GM12864 (cell line): ENCODE data around the gene ADIPOR2.

Experiments used
- DNase-seq: peaks from one replicate; pipeline ENCODE4 v3.0.0-alpha.2; 2011; ENCODE audit warnings: low read depth
- H3K4me3 ChIP-seq: 2 replicates; pipeline ENCODE4 v1.5.1; 2011; ENCODE audit warnings: mild to moderate bottlenecking, low read depth, low read length, control low read depth
- TF ChIP-seq, protein P1 (sequence below): IDR thresholded peaks from 2 replicates; pipeline ENCODE4 v1.5.1; 2011; ENCODE audit warnings: low read depth, mild to moderate bottlenecking, moderate library complexity, low read length, control low read depth, inconsistent platforms; ENCODE audit errors: missing control alignments

The ADIPOR2 gene

DNA sequence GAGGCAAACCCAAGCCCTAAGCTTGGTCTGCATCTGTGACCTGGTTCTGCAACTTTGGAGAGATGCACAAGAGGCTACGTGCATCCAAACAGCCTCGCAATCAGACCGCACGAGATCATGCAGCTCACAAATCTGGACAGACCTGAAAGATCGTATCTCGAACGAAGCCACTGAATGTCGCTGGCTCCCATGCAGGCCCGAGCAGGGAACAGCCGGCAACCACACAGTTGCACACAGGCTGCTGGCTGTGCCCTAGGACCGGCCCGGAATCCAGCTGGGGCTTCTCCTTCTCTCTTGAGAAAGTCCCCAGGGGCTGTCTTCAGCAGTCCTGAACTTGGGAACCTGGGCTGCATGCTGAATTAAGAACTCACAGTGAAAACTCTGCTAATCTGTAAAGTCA, 34.0 kb upstream of the ADIPOR2 start:
- no peak overlapping the region for H3K4me3 ChIP-seq
- no peak for DNase-seq
- TF ChIP-seq, protein P1, sequence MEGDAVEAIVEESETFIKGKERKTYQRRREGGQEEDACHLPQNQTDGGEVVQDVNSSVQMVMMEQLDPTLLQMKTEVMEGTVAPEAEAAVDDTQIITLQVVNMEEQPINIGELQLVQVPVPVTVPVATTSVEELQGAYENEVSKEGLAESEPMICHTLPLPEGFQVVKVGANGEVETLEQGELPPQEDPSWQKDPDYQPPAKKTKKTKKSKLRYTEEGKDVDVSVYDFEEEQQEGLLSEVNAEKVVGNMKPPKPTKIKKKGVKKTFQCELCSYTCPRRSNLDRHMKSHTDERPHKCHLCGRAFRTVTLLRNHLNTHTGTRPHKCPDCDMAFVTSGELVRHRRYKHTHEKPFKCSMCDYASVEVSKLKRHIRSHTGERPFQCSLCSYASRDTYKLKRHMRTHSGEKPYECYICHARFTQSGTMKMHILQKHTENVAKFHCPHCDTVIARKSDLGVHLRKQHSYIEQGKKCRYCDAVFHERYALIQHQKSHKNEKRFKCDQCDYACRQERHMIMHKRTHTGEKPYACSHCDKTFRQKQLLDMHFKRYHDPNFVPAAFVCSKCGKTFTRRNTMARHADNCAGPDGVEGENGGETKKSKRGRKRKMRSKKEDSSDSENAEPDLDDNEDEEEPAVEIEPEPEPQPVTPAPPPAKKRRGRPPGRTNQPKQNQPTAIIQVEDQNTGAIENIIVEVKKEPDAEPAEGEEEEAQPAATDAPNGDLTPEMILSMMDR = no peak

DNA sequence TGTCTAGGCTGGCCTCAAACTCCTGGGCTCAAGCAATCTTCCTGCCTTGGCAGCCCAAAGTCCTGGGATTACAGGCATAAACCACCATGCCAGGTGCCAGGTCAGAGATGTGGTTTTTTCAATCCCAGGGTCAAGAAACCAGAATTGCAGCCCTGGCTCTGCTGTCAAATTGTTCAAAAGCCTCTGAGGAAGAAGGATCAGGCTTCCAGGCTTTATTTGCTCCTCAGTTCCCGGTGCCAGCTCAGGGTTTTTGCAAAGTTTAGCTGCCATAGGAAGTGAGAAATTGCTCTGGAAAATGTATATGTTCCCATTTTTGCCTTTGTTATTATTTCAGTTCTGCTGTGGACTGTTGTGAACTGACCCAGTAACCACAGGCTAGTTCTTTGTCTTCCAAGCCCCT, 33.2 kb upstream of the ADIPOR2 start:
- no peak overlapping the region for H3K4me3 ChIP-seq
- no peak for DNase-seq
- TF ChIP-seq, protein P1 = no peak

DNA sequence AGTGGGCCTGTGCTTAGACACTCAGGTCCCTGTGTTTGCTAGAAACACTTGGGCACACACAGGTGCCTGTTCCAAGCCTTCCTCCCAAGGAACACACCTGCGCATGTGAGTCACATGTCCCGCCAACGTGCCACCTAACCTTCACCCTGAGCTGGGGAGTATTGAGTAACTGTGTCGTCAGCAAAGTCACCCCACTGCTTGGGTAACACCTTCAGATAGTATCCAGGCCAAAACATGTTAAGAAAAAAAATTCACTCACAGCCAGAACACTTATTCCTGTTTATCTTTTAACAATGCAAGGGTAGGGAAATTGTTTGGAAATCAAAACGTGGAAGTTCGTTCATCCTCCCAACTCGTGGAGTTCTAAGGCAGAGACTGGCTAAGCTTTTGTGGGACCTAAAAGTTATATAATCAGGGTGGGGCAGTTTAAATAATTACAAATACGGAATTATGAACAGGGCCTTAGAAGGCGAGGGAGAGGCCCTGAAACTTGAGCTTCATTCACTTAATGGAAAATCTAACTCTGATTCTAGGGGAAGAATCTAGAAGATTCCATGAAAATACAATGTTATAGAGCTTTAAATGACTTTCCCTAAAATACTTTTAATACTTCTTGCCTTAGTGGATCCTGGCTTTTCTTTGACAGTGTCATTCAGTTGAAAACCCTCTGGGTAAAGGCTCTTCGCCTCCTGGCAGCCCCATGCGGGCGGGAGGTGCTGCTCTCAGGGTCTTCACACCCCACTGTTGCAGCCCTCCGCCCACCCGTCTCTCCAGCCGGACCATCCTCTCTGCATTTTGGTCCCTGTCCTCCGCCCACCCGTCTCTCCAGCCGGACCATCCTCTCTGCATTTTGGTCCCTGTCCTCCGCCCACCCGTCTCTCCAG, 30.3 kb upstream of the ADIPOR2 start:
- no peak for DNase-seq
- TF ChIP-seq, protein P1 = no peak
- H3K4me3 ChIP-seq = no peak overlapping the region

DNA sequence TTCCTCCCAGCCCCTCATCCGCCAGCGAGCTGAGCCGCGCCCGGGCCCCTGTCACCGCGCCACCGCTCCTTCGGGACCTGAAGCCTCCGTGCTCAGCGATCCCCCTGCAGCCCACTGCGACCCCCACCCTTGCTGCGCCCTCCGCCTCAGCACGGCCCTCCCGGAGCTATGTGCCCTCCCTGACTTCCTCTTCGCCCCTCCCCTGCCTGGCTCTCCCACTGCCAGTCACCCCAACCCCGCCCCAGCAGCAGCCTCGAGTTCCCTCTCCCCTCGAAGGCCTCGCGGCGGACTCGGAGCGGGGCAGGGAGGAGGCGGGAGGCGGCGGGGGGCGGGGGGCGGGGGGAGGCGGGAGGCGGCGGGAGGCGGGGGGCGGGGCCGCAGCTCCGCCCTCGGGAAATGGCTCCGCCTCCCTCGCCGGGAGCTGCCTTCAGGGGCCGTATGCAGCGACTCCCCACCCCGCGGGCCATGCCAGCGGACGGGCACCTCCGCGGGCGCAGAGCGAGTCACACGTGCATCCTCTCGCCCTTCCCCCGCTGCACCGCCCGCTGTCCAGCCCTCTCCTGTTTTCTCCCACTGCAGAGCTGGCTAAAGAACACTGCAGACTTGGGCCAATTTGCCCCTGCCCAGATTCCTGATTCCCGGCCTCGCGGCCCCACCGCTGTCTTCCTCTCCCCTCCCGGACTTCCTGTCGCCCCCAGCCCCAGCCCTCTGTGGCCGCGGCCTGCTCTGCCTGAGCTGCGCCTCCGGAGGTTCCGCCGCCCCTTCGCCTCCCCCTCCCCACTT, 29.1 kb upstream of the ADIPOR2 start:
- H3K4me3 ChIP-seq = peak overlapping the region; percentile 43
- TF ChIP-seq, protein P1 = no peak
- peak; percentile 25 for DNase-seq

DNA sequence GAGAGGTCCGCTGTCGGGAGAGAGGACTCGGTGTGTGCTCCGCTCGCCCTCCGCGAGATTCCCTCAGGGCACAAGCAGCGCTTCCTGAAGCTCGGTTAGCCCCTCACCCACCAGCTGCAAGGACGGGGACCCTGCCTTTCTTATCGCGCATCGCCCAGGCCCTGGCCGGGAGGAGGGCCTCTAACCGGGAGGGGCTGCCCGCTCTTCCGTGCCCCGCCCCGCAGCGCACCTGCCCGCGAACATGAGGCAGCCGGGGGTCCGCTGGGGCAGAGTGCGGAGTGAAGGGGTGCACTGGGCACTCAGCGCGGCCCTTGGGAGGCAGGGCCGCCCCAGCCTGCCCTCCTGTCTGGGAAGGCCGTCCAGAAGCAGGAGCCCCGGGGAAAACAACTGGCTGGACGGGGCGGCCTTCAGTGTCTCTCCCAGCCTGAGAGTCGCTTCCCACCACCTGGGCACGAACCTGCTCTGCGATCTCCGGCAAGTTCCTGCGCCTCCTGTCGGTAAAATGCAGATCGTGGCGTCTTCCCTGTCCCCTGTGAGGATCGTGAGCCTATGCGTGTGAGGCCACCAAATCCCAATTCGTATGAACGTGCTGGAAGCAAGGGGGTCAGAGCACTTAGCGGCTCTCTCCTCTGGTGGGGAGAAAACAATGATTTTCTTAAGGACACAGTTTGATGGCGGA, 28.0 kb upstream of the ADIPOR2 start:
- no peak for DNase-seq
- H3K4me3 ChIP-seq = no peak overlapping the region

DNA sequence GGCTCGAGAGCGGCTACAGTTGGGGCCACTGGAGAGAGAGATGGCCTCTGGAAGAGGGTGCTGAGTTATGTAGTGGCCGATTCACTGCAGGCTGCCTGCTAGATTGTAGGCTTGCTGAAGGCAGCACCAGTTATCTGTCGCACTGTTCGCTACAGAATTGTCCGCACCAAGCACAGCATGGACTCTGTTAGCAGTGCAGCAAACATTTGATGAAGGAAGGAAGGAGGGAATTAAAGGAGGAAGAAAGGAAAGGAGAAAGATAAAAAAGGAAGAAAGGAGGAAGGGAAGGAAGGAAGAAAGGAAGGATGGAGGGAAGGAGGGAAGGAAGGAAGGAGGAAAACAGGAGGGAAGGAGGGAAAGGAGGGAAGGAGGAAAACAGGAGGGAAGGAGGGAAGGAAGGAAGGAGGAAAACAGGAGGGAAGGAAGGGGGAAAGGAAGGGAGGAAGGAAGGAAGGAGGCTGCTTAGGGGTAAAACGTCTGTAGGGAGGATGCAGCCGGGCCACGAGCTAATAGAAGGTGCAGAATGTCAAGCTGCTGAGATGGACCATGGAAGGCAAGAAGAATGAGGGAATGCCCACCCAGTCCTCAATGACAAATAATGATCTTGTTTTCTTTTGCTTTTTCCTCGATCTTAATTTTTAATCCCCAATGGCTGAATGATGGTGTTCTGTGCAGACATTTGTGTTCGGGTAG, 27.3 kb upstream of the ADIPOR2 start:
- DNase-seq = no peak
- TF ChIP-seq, protein P1 = no peak
- no peak overlapping the region for H3K4me3 ChIP-seq

More for the DNA sequence above, 28.0 kb upstream of the ADIPOR2 start:
- TF ChIP-seq, protein P1 = no peak
